ENCODE results near the gene NAA35. TPM values are rescaled to one million over a fixed set of nuclear protein-coding genes. Genes with fewer than 3 reads are reported as not detected.

Gene NAA35
- total and polyA plus RNA-seq, 12 donors = 8.4 to 44.6 (median 23.8) TPM

GRCh38 chr9:85897848-85898247, 43.1 kb upstream of the NAA35 start:
- no peak for TF ChIP-seq CTCF (IDR thresholded peaks at IDR 0.05)
- TF ChIP-seq POLR2A (IDR thresholded peaks at IDR 0.05) = no peak
- no peaks in the 10 kb centered on the region for H3K36me3 ChIP-seq (replicated peaks in 1 of 2)
- no peak for DNase-seq
- no peaks in the 10 kb centered on the region for H3K27me3 ChIP-seq
- no peak overlapping the region for H3K4me3 ChIP-seq
- intact Hi-C loops (cut with DNase I) = no loop called here
- H3K9me3 ChIP-seq (replicated peaks in 1 of 3) = no peaks in the 10 kb centered on the region
- no peak overlapping the region for H3K27ac ChIP-seq
- H3K4me1 ChIP-seq (replicated peaks in 1 of 2) = no peaks in the 10 kb centered on the region
- WGBS, 4 donors = 73 to 82% (median 79%) methylated on average over 4 of the region's 4 CpGs

DNA sequence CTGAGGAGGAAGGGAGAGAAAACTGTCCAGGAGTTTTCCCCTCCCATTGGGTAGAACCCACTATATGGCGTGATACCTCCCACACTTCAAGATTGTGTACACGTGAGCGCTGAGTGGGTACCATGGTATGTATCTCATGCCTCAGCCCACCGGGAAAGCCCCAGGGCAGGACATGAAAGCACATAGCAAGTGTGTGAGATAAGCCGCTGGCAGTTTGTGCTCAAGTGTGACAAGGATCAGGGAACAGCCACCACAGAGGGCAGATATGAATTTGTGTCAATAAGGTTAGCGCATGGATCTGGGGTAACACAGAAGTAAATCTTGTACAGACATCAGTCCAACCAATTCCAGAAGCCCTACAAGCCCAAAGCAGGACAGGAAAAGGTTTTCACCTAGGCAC, 42.6 kb upstream of the NAA35 start:
- Histone ChIP-seq H3K4me3 (no peak overlapping the region), H3K27me3 (no peaks in the 10 kb centered on the region), H3K4me1 (replicated peaks in 1 of 2) (no peaks in the 10 kb centered on the region), H3K36me3 (replicated peaks in 1 of 2) (no peaks in the 10 kb centered on the region), H3K27ac (no peak overlapping the region), H3K9me3 (replicated peaks in 1 of 3) (no peaks in the 10 kb centered on the region)
- intact Hi-C loops (cut with DNase I) = no loop called here
- WGBS, 4 donors = 85 to 91% (median 88%) methylated on average over 5 to 6 of the region's 6 CpGs
- TF ChIP-seq CTCF (IDR thresholded peaks at IDR 0.05) (no peak), POLR2A (IDR thresholded peaks at IDR 0.05) (no peak)
- no peak for DNase-seq

DNA sequence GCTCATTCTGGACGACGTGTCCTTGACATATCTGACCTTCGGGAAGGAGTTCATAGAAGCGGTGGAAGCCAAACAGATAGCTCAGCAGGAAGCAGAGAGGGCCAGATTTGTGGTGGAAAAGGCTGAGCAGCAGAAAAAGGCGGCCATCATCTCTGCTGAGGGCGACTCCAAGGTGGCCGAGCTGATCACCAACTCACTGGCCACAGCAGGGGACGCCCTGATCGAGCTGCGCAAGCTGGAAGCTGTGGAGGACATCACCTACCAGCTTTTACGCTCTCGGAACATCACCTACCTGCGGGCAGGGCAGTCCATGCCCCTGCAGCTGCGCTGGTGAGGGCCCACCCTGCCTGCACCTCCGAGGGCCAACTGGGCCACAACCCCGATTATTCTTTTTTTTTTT, 41.6 kb upstream of the NAA35 start:
- TF ChIP-seq CTCF (IDR thresholded peaks at IDR 0.05) (no peak), POLR2A (IDR thresholded peaks at IDR 0.05) (no peak)
- Histone ChIP-seq H3K27me3 (no peaks in the 10 kb centered on the region), H3K4me1 (replicated peaks in 1 of 2) (no peaks in the 10 kb centered on the region), H3K4me3 (no peak overlapping the region), H3K36me3 (replicated peaks in 1 of 2) (no peaks in the 10 kb centered on the region), H3K27ac (no peak overlapping the region), H3K9me3 (replicated peaks in 1 of 3) (no peaks in the 10 kb centered on the region)
- no peak for DNase-seq
- WGBS, 4 donors = 87 to 92% (median 91%) methylated on average over 14 to 16 of the region's 16 CpGs
- intact Hi-C loops (cut with DNase I) = no loop called here

DNA sequence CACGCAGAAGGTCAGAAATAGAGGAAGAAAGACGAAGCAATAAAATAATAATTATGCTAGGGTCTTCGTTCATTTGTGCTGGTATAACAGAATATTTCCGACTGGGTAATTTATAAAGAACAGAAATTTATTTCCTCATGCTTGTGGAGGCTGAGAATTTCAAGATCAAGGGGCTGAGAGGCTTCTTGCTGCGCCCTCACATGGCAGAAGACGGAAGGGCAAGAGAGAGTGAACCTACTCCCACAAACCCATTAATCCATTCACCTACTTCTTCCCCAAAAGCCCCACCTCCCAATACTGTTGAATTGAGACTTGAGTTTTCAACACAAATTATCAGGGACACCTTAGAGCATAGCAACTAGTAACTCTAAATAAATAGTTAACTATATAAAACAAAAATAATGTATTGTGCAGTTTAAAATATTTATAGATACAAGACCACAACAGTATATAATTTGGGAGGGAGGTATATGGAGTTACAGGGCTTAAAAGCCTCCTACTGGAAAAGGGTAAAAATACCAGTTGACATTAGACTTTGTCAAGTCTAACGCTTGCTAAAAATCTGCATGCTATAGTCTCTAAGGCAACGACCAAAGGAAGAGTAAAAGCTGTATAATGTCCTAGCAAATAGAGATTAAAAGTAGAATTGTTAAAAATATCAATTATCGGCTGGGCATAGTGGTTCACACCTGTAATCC, 40.3 kb upstream of the NAA35 start:
- Histone ChIP-seq H3K4me1 (replicated peaks in 1 of 2) (no peaks in the 10 kb centered on the region), H3K9me3 (replicated peaks in 1 of 3) (no peaks in the 10 kb centered on the region), H3K4me3 (no peak overlapping the region), H3K27ac (no peak overlapping the region), H3K27me3 (no peaks in the 10 kb centered on the region), H3K36me3 (replicated peaks in 1 of 2) (no peaks in the 10 kb centered on the region)
- intact Hi-C loops (cut with DNase I) = no loop called here
- WGBS, 4 donors = 50 to 55% (median 52%) methylated on average over 9 of the region's 9 CpGs
- DNase-seq = peak in 5 of 7 donors; percentile 21 to 50 (median 30)
- TF ChIP-seq POLR2A (IDR thresholded peaks at IDR 0.05) = no peak
- peak in 5 of 6 experiments; percentile 26 to 57 (median 38) for TF ChIP-seq CTCF (IDR thresholded peaks at IDR 0.05)
